Nephron (organoid): ENCODE data around the gene SLC9A8.

Experiments
- H3K27ac Mint-ChIP-seq, 3 experiments: 2 replicates each; pipeline ENCODE4 v1.8.0; 2020; ENCODE audit warnings: mixed read lengths in 3 of 3, mild to moderate bottlenecking in 2 of 3, moderate library complexity in 1 of 3
- H3K27me3 Mint-ChIP-seq: 2 replicates; pipeline ENCODE4 v1.8.0; 2021; ENCODE audit warnings: low read depth, mild to moderate bottlenecking, moderate library complexity, mixed read lengths
- H3K36me3 Mint-ChIP-seq: 2 replicates; pipeline ENCODE4 v1.8.0; 2020; ENCODE audit warnings: low read depth, mixed read lengths
- H3K4me1 Mint-ChIP-seq: 2 replicates; pipeline ENCODE4 v1.8.0; 2020; ENCODE audit warnings: mixed read lengths
- H3K4me3 Mint-ChIP-seq, 3 experiments: 2 replicates each; pipeline ENCODE4 v1.8.0; 2020; ENCODE audit warnings: mild to moderate bottlenecking in 3 of 3, mixed read lengths in 3 of 3, moderate library complexity in 2 of 3
- H3K9me3 Mint-ChIP-seq: 2 replicates; pipeline ENCODE4 v1.8.0; 2020; ENCODE audit warnings: mixed read lengths
- TF ChIP-seq, protein P1 (sequence below), 3 experiments: fragments of 200-600 bp; sonication (generic); IDR thresholded peaks; one replicate each; pipeline ENCODE4 v1.5.0; 2021; ENCODE audit warnings: antibody characterized with exemption in 3 of 3; ENCODE audit not compliant: unreplicated experiment in 3 of 3

Gene SLC9A8

DNA sequence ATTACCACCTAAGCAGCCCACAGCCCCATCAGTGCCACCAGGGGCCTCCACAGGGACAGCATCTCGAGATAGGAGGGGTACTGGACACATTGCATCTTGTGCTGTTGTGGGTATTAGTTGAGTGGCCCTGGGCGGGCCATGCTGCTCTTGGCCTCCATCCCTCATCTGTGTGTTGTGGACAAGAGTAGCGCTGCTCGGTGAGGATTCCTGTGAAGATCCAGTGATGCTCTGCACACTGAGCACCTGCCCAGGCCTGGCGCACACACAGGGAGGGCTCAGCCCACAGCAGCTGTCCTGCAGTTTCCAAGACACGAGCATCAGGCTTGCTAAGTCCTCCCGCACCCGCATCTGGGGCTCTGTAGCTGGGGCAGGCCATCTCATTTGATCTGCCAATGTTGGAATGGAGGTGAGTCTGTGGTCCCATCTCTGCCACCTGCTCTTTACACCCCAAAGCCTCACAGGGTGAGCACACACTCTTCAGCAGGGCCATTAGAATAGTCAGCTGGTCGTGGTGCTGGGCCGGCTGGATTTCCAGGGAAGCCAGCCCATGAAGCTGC is 70.7 kb downstream of the SLC9A8 start:
- Mint-ChIP-seq H3K27me3 (no peaks in the 10 kb centered on the region), H3K4me1 (peaks cover 19% of the 10 kb centered on the region), H3K9me3 (no peaks in the 10 kb centered on the region), H3K36me3 (peaks cover 28% of the 10 kb centered on the region), H3K27ac (no peak overlapping the region), H3K4me3 (no peak overlapping the region)
- TF ChIP-seq, protein P1, sequence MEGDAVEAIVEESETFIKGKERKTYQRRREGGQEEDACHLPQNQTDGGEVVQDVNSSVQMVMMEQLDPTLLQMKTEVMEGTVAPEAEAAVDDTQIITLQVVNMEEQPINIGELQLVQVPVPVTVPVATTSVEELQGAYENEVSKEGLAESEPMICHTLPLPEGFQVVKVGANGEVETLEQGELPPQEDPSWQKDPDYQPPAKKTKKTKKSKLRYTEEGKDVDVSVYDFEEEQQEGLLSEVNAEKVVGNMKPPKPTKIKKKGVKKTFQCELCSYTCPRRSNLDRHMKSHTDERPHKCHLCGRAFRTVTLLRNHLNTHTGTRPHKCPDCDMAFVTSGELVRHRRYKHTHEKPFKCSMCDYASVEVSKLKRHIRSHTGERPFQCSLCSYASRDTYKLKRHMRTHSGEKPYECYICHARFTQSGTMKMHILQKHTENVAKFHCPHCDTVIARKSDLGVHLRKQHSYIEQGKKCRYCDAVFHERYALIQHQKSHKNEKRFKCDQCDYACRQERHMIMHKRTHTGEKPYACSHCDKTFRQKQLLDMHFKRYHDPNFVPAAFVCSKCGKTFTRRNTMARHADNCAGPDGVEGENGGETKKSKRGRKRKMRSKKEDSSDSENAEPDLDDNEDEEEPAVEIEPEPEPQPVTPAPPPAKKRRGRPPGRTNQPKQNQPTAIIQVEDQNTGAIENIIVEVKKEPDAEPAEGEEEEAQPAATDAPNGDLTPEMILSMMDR (IDR thresholded peaks at IDR 0.05; ENCODE audit: unreplicated experiment in 3 of 3), result no peak

DNA sequence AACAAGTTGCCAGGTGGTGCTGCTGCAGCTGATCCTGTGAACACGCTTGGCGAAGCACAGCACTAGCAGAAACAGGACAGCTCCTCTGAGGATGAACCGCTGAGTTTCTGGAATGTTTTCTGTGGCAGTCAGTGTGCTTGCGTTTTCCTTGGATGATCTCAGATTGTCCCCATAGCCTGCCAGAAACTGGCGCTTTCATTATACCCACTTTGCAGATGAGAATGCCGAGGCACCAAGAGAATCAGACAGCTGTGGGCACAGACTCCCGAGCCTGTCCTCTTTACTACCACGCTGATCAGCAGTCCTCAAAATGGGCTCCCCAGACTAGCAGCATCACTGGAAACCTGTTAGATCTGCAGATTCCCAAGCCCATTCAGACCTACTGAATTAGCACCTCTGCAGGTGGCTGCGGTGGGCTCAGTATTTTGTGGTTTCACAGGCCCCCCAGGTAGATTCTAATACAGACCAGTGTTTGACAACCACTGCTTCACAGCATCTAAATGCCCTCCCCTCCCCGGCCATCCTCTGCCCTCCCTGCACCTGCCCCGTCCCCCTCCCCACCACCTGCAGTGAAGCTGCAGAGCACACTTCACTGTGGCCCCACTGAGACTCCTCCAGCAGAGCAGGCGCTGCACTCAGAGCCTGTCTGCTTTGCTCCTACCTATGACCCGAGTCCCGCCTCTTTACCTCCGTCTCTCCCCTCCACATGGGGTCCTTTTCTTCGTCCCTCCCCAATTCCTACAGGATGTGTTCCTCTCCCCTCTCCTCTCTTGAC is 73.1 kb downstream of the SLC9A8 start:
- H3K4me1 Mint-ChIP-seq, result peaks cover 42% of the 10 kb centered on the region
- H3K36me3 Mint-ChIP-seq, result peaks cover 27% of the 10 kb centered on the region
- no peak overlapping the region for H3K27ac Mint-ChIP-seq
- H3K4me3 Mint-ChIP-seq, result no peak overlapping the region
- TF ChIP-seq, protein P1 (IDR thresholded peaks at IDR 0.05; ENCODE audit: unreplicated experiment in 3 of 3), result no peak
- H3K9me3 Mint-ChIP-seq, result no peaks in the 10 kb centered on the region
- no peaks in the 10 kb centered on the region for H3K27me3 Mint-ChIP-seq

DNA sequence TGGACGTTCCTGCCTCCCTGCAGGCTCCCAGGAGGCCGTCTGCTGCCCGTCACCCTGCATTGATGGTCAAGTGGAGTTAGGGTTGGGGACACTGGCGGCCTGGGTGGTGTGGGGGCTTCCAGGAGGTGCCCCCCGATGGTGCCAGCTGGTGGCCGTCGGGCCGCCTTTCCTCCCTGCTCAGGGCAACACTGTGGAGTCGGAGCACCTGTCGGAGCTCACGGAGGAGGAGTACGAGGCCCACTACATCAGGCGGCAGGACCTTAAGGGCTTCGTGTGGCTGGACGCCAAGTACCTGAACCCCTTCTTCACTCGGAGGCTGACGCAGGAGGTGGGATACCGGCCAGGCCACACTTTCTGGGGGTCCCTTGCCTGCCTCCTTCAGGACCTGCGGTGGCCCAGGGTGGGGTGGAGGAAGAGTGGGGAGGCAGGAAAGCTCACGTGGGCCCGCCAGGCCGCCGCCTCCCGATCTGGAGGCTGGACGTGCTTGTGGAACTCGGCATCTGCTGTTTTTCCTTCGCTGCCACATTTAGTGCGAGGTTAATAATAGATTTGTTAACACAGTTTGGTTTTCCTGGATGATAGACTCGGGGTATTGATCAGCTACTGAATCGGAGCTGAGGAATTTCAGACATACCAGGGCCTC is 74.1 kb downstream of the SLC9A8 start:
- H3K27me3 Mint-ChIP-seq, result no peaks in the 10 kb centered on the region
- peak overlapping the region; percentile 9 to 84 (median 83) for H3K27ac Mint-ChIP-seq
- no peak overlapping the region for H3K4me3 Mint-ChIP-seq
- peaks cover 26% of the 10 kb centered on the region for H3K36me3 Mint-ChIP-seq
- no peaks in the 10 kb centered on the region for H3K9me3 Mint-ChIP-seq
- H3K4me1 Mint-ChIP-seq, result peaks cover 50% of the 10 kb centered on the region
- TF ChIP-seq, protein P1 (IDR thresholded peaks at IDR 0.05; ENCODE audit: unreplicated experiment in 3 of 3), result no peak

DNA sequence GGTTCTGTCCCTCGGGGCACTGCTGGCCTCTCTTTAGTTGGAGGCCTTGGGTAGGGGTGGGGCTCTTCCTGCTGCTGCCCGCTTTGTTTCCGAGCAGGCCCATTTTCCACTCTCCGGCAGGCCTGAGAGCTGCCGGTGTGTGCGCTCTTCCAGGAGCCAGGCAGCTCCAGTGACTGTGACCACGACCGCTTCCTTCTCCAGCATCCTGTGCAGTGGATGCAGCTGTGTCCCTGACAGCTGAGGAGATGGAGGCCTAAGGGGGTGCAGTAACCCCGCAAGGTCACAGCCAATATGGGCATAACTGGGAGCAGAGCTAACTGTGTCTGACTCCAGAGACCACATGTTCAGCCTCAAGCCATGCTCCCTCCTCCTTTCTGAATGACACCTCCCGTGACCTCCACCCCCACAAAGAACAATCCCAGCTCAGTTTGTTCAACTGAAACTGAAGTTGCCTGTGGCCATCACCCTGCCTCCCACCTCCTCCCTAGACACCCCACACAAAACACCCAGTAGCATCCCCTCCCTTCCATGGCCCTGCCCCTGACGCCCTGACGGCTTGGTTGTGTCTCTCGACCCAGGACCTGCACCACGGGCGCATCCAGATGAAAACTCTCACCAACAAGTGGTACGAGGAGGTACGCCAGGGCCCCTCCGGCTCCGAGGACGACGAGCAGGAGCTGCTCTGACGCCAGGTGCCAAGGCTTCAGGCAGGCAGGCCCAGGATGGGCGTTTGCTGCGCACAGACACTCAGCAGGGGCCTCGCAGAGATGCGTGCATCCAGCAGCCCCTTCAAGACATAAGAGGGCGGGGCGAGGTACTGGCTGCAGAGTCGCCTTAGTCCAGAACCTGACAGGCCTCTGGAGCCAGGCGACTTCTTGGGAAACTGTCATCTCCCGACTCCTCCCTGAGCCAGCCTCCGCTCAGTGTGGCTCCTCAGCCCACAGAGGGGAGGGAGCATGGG is 74.9 kb downstream of the SLC9A8 start:
- Mint-ChIP-seq H3K27me3 (no peaks in the 10 kb centered on the region), H3K4me3 (no peak overlapping the region), H3K27ac (peak overlapping the region; percentile 9 to 84 (median 83)), H3K4me1 (peaks cover 56% of the 10 kb centered on the region), H3K9me3 (no peaks in the 10 kb centered on the region), H3K36me3 (peaks cover 18% of the 10 kb centered on the region)
- TF ChIP-seq, protein P1 (IDR thresholded peaks at IDR 0.05; ENCODE audit: unreplicated experiment in 3 of 3), result no peak

DNA sequence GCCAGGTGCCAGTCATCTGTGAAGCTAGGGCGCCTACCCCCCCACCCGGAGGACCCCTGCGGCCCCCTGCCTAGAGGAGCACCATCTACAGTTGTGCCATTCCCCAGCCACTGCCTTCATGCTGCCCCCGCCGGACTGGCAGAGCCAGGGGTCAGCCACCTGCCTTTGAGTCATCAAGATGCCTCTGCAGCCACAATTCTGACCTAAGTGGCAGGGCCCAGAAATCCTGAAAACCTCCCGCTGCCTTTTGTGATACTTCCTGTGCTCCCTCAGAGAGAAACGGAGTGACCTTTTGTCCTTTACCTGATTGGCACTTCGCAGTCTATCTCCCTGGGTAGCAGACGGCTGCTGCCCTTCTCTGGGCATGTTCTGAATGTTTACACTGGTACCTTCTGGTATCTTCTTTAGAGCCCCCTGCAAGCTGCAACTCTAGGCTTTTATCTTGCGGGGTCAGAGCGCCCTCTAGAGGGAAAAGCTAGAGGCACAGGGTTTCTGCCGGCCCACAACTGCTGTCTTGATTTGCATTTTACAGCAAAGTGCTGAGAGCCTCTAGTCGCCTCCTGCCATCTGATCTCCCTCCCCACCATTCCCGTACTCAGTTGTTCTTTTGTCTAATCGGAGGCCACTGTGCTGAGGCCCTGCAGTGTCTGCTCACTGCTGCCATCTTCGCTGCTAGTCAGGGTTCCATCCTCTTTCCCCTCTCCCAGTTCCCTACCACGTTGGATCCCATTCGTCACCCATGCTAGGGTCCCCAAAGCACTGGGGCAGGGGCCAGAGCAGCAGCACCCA is 75.8 kb downstream of the SLC9A8 start:
- Mint-ChIP-seq H3K9me3 (no peaks in the 10 kb centered on the region), H3K4me3 (peak overlapping the region in 1 of 3 experiments; percentile 14), H3K27ac (peak overlapping the region; percentile 53 to 66 (median 58)), H3K4me1 (peaks cover 62% of the 10 kb centered on the region), H3K36me3 (peaks cover 17% of the 10 kb centered on the region), H3K27me3 (no peaks in the 10 kb centered on the region)
- TF ChIP-seq, protein P1 (IDR thresholded peaks at IDR 0.05; ENCODE audit: unreplicated experiment in 3 of 3), result peak; percentile 81 to 84 (median 84)
